HG03060 (cell line): ENCODE results near the gene ANO4.
"Not testable (repeated sequence)": the region's sequence is repeated elsewhere in the genome, so short reads cannot be mapped to it uniquely, and the experiment has no call there.

ENCODE experiments used
- ATAC-seq: cut with Tn5 transposase; IDR thresholded peaks from one replicate; pipeline ENCODE4 v1.9.1; 2021; ENCODE audit warnings: low read depth, moderate number of reproducible peaks; ENCODE audit not compliant: unreplicated experiment

ANO4 gene

GRCh38 chr12:100867639-100868393, 73.2 kb downstream of the ANO4 start:
- no peak for ATAC-seq

- ATAC-seq, result no peak
Measured at GRCh38 chr12:100868487-100868886, 73.9 kb downstream of the ANO4 start.

GRCh38 chr12:100871195-100871734, 76.7 kb downstream of the ANO4 start:
- ATAC-seq, result no peak

GRCh38 chr12:100875156-100875555, 80.6 kb downstream of the ANO4 start:
- ATAC-seq, result no peak

- ATAC-seq, result no peak
Measured at GRCh38 chr12:100875771-100876170, 81.2 kb downstream of the ANO4 start.

GRCh38 chr12:100877776-100878175, 83.2 kb downstream of the ANO4 start:
- ATAC-seq, result no peak

GRCh38 chr12:100895192-100895591, 100.6 kb downstream of the ANO4 start:
- ATAC-seq, result no peak

GRCh38 chr12:100896192-100896591, 101.6 kb downstream of the ANO4 start:
- ATAC-seq, result no peak

- no peak for ATAC-seq
Measured at GRCh38 chr12:100897240-100897639, 102.7 kb downstream of the ANO4 start.

- ATAC-seq, result no peak
Measured at GRCh38 chr12:100899301-100899700, 104.7 kb downstream of the ANO4 start.

GRCh38 chr12:100900808-100901207, 106.2 kb downstream of the ANO4 start:
- no peak for ATAC-seq

- ATAC-seq, result no peak
Measured at GRCh38 chr12:100901266-100901665, 106.7 kb downstream of the ANO4 start.

- ATAC-seq, result no peak
Measured at GRCh38 chr12:100904270-100904669, 109.7 kb downstream of the ANO4 start.

GRCh38 chr12:100908501-100908900, 113.9 kb downstream of the ANO4 start:
- no peak for ATAC-seq

- no peak for ATAC-seq
Measured at GRCh38 chr12:100913872-100914592, 119.5 kb downstream of the ANO4 start.

- ATAC-seq, result no peak
Measured at GRCh38 chr12:100919116-100919515, 124.5 kb downstream of the ANO4 start.

- ATAC-seq, result no peak
Measured at GRCh38 chr12:100920493-100920892, 125.9 kb downstream of the ANO4 start.

GRCh38 chr12:100926669-100927248, 132.2 kb downstream of the ANO4 start:
- ATAC-seq, result no peak

GRCh38 chr12:100927826-100928225, 133.2 kb downstream of the ANO4 start:
- ATAC-seq, result no peak

- no peak for ATAC-seq
Measured at GRCh38 chr12:100932571-100932970, 138.0 kb downstream of the ANO4 start.

- ATAC-seq, result not testable (repeated sequence)
Measured at GRCh38 chr12:100933531-100933930, 139.0 kb downstream of the ANO4 start.
